Effector CD8-positive, alpha-beta T cell (primary cell): ENCODE measurements around the gene TSC2.
"Not testable (repeated sequence)": the region's sequence is repeated elsewhere in the genome, so short reads cannot be mapped to it uniquely, and the experiment has no call there.

Experiments used
- DNase-seq: peaks from one replicate; lab custom pipeline; 2025; lab: John Stamatoyannopoulos, UW

The TSC2 gene

DNA sequence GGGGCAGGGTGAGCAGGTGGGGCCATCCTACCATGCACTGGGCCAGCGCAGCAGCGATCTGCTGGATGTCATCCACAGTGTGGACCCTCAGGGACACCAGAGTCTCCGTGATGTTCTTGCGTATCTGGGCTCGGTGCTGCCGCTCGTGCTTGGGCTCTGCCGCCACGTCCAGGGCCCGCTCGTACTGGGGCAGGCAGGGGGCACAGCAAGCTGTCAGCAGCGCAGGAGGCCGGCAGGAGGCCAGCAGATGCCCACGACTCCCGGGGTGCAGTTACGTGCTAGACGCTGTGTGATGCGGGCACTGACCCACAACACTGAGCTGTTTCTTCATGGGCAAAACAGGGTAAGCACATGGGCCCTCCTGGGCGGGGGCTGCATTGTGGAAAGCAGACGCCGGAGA lies 57.5 kb downstream of the TSC2 start:
- DNase-seq = not testable (repeated sequence)

DNA sequence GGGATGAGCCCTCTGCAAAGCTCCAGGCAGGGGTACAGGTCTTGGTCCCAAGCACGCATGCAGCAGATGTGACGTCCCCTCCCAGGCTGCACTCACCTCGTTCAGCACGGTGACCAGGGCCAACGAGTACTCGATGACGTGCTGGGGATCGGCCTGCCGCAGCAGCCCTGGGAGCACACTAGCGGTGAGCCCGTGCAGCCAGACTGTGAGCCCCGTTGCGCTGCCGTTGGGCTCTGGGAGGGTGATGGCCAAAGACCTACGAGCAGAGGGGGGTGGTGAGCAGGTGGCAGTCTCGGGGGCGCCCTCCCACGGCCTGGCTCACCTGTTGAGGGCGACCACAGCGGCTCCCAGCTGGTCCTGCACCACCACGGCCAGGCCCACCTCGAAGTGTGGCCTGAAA lies 58.0 kb downstream of the TSC2 start:
- DNase-seq = not testable (repeated sequence)

DNA sequence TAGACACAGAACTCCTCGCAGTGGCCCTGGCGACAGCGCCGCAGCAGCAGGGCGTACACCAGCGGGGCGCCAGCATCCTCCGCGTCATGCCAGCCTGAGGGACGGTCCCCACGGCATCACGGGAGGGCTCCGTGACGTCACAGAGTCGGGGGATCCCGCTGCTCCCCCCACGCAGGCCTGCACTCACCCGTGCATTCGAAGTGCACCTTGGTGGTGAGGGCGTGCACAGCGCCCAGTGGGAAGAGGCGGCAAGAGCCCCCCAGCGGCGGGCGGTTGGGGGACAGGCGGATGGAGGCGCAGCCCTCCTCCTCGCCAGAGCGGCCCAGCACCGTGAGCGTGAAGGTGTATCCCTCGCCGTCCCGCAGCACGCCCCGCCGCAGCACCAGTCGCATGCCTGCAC lies 58.4 kb downstream of the TSC2 start:
- DNase-seq = not testable (repeated sequence)

DNA sequence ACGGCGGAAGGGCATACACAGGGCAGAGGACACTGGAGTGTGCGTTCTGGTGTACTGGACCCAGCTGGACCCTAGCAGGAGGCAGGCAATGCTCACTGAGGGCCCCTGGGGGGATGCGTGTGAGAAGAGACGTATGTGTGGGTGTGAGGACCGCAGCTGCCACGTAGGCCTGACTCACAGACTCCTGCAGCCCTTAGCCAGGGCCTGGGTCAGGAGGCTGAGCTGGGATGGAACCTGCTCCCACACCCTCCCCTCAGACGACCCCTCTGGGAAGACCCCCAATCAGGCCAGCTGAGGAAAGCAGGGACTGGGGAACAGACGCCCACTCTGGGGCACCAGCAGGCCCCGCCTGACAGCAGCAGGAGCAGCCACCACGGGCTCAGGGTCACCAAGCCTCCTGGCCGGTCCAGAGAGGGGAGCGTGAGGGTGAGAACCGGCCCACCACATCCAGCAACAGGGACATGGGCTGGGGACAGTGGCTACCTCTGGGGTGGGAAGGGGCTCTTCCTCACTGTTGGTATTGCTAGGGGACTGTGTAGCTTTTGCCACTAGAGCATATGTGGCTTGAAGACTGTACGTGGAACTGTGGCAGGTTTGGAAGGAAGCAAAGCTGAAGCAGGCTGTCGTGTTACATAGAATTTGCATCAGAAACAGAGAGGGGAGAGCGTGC lies 59.5 kb downstream of the TSC2 start:
- DNase-seq = not testable (repeated sequence)

DNA sequence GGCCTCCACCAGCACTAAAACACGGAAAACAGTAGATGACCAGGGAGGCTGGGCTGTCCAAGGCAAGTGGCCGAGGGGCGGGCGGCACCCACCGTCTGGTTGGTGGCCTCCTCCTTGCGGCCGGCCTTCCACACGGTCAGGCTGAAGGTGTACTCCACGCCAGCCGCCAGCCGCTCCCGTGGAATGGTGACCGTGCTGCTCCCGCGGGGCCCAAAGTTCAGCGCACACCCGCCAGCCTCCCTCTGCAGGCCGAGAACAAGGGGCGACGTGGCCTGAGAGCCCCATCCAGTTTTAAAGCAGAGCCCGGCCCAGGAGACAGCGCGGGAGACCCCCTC lies 60.0 kb downstream of the TSC2 start:
- not testable (repeated sequence) for DNase-seq

DNA sequence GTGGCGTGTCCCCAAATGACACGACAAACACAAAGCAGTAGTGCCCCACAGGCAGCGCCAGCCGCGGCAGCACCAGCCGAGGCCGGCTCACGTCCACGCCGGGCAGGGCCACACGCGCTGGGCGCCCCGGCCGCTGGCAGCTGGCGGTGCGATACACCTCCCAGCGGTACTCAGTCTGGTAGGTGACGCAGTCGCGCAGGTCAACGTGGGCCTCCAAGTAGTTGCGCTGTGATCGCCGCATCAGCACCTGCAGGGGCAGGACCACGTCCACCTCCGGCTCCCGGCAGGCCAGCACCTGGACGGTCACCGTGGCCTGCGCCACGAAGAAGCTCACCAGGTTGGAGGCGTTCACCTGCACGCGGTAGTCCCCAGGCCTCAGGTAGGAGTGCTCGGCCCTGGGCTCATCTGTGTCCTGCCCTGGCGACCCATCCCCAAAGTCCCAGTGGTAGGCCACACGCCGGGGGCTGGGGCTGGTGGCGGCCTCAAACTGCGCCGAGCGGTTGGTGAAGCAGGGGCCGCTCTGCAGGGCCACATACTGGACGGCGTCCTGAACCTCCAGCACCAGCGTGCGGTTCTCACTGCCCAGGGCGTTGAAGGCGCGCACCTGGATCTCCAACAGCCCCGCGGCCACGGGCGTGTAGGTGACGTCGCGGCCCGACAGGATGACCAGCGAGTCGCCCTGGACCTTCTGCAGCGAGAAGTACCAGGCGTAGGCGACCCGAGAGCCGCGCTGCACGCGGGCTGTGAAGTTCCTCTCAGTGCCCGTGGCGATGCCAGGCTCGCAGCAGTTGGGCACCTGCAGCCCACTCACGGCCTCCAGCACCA lies 60.9 kb downstream of the TSC2 start:
- DNase-seq = not testable (repeated sequence)

DNA sequence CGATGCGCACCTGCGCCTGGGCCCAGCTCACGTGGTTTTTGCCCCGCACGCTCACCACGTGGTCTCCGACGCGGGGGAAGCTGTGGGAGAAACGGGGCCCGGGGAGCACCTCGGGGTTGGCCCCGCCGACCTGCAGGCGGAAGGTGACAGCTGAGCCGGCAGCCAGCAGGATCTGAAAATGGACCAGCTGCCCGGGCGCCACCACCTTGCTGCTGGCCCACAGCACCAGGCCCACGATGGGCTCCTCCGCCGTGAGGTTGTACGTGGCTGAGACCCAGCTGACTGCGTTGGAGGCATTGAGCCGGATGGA lies 61.4 kb downstream of the TSC2 start:
- DNase-seq = not testable (repeated sequence)

DNA sequence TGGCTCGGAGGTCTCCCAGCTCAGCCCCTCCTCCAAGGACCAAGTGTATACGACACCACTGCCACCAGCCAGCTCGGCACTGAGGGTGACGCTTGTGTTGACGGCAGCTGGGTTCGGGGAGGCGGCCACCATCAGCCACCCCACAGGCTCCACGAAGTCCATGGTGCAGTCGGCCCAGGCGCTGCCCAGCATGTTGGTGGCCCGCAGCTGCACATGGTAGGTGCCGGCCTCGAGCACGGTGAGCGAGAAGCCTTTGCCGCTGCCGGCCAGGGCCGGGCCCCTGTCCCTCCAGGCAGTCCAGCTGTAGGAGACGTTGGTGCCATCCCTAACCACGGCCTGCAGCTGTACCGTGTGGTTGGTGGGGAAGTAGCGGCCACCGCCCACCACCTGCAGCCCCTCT lies 62.1 kb downstream of the TSC2 start:
- not testable (repeated sequence) for DNase-seq

DNA sequence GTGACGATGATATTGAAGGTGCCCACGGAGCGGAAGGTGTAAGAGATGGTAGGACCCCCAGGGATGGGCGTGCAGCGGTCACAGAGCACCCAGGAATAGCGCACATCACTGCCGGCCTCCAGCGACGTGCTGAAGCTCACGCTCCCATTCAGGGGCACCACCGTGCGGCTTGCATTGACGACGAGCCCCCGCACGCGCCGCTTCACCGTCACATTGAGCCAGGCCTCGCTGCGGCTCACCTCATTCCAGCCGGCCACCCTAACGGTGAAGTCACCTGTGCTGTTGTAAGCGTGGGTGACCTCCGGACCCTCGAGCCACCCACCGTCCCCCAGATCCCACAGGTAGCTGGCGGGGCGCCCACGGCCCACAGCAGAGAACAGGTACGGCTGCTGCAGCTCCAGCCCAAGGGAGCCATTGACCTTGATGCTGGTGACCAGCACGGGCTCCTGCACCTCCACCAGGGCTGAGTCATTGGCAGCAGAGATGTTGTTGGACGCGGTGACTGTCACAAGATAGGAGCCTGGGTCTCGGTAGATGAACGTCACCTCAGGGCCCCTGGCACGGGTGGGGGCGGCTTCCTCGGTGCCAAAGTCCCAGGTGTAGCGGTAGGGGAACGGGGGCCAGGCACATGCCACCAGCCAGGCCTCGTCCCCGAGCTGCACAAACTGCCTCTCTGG lies 62.7 kb downstream of the TSC2 start:
- not testable (repeated sequence) for DNase-seq

DNA sequence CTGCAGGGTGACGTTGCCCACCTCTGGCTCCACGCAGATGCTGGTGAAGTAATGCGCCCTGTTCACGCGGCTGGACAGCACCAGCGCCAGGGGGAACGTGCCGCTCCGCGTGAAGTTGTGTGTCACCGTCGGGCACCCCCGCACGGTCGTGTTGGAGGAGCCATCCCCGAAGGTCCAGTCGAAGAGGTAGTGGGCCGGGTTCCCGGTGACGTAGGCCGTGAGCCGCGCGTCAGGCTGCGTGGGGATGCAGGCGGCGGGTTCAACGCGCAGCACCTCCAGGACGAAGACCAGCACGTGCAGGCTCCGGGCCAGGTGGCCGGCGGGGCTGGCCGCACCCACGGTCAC lies 63.2 kb downstream of the TSC2 start:
- not testable (repeated sequence) for DNase-seq

DNA sequence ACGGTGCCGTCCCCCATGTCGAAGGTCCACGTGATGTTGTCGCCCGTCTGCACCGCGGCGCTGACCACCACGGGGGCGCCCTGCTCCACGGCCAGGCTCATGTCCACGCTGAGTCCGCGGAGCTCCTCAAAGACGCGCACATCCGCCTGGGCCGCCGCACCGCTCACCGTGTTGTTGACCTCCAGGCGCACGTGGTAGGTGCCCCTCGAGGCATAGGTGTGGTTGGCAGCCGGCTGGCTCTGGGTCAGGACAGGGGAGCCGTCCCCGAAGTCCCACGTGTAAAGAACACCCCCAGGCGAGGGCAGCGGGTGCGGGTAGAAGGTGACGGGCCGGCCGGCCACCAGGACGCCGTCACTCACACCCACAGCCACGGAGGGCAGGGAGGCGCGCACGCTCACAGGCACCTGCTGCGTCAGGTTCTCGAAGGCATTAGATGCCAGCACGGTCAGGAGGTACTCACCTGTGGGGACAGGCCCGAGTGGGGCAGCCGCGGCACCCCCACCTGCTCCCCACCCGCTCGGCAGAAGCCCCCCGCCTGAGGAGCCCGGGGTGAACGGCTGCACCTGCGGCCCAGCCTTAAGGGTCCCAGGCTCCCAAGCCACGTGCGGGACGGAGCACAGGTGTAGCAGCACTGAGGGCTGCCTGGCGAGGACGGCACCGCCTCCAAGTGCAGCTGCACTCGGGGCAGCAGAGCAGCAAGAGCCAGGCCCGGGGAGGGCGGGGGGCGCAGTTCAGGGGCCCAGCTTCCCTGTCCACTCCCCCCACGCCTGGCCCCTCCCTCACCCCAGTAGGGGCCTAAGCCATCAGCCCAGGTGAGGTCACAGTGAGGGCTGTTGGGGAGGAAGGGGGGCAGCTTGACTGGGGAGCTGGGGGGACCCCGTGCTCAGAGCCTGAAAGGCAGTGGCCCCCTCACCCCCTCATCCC lies 63.9 kb downstream of the TSC2 start:
- DNase-seq = not testable (repeated sequence)

DNA sequence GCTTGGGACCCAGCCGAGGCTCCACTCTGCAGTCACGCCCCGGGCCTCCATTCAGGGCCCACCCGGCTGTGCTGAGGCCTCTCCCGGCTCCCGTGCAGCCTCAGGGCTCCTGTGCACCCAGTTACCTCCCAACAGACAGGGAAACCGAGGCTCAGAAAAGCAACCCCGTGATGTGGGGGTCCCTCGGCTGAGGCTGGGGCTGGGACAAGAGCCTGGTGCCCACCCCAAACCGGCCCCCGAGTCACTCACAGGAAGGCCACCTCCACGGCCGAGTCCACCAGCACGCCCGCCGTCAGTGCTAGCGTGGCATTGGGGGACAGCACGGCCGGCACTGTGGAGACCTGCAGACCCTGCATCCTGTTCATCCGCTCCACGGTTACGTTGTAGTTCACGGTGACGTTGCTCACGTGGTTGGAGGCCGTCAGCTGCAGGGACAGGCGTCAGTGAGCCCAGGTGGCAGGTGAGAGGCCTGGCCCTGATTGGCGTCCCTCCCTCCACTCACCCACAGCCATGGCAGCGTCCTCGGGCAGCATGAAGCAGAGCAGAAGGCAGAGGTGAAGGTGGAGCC lies 64.8 kb downstream of the TSC2 start:
- not testable (repeated sequence) for DNase-seq

DNA sequence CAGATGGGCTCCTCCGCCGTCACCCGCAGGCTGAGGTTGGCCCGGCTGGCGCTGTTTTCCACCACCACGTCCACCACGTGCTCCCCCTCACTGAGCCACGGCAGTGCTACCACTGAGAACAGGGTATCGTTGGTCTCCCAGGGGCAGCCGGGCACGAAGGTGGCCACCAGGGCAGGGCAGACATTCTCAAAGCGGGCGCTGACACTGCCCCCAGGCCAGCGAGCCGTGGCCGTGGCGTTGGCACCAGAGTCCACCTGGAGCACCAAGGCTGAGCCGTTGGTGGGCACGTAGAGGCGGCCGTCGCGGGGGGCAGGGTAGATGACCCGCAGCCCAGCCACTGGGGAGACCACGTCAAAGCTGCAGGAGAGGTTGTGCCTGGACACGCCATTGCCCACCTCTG lies 66.4 kb downstream of the TSC2 start:
- not testable (repeated sequence) for DNase-seq

DNA sequence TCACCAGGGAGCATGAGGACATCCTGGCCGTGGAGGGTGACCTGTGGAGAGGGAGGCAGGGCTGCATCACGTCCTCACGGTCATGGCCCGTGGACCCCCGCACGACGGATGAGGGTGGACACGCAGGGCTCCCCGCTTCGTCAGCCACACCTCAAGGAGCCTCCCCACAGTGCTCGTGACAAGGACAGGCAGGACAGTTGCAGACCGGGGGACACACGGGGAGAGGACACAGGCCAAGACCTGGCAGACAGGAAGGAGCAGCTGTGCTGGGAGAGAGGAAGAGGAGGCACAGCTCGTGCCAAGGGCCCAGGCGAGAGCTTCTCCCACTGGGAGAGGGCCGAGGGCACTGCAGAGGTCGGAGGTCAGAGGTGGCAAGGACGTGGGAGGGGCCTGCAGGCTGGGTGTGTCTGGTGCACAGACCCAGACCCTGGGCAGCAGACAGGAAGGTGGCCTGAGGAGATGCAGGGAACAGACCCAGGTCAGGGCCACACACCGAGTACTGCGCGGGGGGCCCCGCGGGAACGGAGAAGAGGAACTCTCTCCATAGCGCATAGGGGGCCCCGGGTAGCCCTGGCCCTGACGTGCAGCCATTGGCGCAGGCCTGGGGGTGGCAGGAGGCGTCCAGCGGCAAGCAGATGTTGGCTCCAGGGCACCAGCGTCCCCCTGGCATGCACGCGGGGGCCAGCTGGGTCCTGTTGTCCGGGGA lies 67.3 kb downstream of the TSC2 start:
- DNase-seq = not testable (repeated sequence)

DNA sequence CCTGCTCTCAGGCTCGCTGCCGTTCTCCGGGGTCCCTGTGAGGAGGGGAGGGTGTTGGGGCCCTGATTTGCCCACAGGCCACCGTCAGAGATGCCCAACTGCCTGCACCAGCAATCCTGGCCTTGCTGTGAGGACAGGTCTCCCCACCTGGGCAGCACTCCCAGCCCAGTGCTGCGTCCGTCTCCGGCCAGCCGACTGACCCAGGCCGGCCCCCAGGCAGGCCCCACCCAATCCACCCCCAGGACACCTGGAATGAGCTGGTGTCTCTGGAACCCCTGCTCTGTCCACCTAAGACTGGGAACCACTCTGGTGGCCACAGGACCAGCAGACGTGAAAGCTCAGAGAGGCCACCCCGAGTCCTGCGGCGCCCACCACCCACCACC lies 67.8 kb downstream of the TSC2 start:
- no peak for DNase-seq

DNA sequence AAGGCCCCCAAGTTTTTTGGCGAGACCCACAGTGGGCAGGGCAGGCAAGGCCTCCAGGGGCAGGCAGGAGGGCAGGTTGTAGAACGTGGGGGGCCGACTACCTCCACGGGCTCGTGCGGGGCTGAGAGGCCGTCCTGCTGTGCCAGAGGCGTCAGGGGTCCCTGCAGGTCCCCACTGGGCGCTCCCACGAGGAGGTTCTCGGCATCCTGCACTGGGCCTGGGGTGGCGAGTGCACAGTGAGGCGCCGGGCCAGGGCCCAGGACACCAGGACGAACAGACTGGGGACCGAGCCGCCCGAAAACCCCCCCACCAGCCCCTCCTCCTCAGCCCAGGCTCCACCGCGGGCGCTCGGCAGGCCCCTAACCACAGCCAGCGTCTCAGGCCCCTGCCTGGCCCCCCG lies 68.6 kb downstream of the TSC2 start:
- DNase-seq = not testable (repeated sequence)

DNA sequence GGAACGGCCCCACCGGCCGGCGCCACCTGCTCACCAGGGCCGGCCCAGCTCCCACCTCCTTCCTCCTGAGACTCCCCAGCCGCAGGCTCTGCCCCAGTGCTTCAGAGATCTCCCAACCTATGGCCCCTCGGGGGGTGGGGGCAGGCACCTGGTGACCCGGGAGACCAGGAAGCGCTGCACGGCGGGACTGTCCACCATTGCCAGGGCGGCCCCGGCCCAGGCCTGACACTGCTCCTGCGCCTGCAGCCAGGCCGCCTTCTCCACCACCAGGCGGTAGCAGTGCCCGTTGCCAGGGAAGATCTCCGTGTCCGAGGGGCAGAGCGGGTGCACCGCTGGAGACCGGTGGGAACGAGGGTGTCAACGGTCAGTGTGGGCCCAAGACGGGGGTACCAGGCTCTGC lies 69.6 kb downstream of the TSC2 start:
- DNase-seq = not testable (repeated sequence)

DNA sequence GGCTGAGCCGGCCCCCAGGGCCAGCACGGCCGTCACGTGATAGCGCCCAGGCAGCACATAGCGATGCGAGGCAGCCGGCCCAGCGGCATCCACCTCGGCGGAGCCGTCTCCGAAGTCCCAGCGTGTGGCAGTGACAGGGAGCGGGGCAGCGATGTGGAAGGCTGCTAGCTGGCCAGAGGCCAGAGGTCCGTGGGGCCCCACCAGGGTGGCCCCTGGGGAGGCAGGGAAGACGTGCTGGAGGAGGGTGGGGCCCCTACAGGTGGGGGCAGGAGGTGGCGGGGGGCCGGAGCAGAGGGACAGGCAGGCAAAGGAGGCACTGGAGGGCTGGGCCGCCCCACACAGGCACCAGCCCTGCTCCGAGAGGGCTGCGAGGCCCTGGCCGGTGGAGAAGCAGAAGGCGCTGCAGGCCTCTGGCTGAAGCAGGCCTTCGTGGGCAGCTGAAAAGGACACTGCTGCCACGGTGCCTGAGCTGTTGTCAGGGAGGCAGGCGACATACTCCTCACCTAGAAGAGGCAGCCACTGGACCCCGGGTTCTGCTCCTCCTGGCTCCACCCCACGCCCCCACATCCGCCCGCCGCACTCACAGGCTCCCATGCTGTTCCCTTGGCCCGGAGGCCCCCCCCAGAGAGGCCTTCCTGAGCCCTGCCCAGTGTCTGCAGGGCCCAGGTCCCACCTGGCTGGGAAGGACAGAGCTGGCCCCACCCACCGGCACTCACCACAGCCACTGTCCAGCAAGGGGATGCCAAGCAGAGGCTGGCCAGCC lies 70.4 kb downstream of the TSC2 start:
- DNase-seq = not testable (repeated sequence)

DNA sequence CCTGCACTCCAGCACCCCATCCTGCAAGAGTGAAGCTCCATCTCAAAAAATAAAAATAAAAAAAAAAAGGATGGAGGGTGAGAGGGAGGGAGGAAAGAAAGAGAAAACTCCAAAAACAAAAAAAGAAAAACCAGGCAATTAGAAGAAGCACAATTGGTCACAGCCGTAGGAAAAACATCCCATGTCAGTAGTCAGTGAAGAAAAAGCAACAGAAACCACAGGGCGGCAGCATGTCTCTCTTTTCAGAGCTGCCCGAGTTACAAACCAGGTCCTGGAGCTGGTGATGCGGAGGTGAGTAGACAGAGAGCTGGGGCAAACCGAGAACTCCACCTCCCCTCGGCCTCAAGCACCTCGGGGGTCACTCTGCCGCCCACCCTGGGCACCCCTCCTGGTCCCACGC lies 73.5 kb downstream of the TSC2 start:
- DNase-seq = not testable (repeated sequence)

DNA sequence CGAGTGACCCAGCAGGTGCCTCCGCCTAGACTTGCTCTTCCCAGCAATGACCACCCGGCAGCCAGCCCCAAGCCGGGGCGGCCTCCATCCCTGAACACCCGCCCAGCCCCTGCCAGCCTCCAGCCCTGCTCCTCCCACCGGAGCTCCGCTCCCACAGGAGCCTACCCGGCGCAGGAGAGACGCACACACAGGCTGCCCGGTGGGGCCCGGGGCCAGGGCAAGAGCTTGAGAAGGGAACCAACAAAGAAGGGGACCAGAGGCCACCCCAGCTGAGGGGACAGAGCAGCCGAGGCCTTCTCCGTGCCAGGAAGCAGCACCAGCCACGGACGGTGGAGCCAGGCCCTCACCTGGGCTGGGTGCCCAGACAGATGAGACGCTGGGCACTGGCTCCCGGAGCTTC lies 74.1 kb downstream of the TSC2 start:
- DNase-seq = no peak
